ENCODE measurements around the gene KRT32.
A peak's percentile ranks its signal among the peaks of the same experiment; 100 is the strongest.

KRT32 gene

DNA sequence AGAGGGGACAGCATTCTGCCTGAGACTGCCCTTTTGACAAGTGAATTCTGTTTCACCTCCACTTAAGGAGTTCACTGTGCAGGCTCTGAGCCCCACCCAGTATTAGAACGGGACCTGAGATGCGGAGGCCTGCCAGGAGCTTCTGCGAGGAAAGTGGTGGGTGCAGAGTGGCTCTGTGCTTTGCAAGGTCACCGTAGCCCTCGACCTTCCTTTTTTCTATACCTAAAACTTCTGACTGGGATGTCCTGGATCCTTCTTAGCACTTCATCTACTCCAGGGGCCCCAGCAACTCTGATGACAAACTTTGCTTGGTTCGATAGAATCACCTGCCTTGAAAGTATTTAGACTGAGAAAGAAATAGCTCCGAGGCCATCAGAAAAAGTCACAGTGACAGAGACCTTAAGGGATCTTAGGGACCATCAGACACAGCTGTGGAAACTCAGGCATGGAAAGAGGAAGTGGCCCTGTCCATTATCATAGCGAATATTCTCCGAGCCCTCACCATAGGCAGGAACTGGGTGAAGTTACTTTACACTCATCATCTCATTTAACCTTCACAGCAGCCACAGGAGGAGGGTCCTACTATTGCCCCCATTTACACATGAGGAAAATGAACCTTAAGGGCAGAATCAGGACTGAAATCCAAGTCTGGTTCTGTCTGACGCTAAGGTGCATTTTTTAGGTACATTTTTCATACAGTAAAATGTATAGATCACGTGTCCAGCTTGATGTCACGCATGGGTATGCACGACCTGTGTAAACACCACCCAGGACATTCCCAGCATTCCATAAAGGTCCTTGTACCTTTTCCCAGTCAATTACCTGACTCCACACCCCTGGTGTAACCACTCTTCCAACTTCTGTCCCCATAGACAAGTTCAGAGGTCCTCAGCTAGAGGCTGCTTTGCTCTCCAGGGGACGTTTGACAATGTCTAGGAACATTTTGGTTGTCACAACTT is 38.9 kb upstream of the KRT32 start:
- no peaks in the 10 kb centered on the region for H4K20me1 ChIP-seq
- no peaks in the 10 kb centered on the region for H3K27me3 ChIP-seq
- H3K4me1 ChIP-seq, result peaks cover 7% of the 10 kb centered on the region
- no peak overlapping the region for H3K9ac ChIP-seq
- H3K4me3 ChIP-seq, result no peak overlapping the region
- no peaks in the 10 kb centered on the region for H3K9me3 ChIP-seq
- no peak for TF ChIP-seq Cebpa-rat (IDR thresholded peaks at IDR 0.05)
- H3K36me3 ChIP-seq, result no peaks in the 10 kb centered on the region
- H3K4me2 ChIP-seq, result no peak overlapping the region
- no peak overlapping the region for H3K27ac ChIP-seq

DNA sequence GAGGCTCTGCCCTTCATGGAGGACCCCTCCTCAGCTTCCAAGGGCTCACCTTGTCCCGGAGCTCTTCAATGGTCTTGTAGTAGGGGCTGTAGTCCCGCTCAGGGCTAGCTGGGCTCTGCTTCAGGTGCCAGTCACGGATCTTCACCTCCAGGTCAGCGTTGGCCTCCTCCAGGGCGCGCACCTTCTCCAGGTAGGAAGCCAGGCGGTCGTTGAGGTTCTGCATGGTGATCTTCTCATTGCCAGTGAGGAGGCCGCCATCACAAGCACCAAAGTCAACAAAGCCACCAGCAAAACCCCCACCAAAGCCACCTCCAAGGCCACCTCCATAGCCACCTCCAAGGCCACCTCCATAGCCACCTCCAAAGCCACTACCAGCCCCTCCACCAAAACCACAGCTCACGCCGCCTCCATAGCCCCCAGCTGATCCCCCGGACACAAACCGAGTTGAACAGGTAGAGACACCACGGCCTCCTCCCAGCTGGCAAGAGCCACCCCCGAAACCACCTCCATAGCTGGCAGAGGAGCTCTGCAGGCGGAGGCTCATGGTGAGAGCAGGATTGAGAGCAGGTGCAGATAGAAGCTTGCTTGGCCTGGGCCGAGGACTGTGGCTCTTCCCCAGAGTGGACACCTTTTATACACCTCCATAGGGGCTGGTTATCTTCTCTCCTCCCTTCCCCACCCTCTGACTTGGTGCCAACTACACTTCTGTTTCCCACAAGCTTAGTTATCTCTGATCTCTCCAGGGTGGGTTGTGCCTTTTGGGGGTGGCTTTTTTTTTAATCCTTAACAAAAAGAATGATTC is 38.0 kb upstream of the KRT32 start, which contains the start of gene KRT13:
Gene KRT13 (minus strand): TSS at position 606 of the 802 bp plus-strand sequence. CDS start 62 bp downstream, at position 544.
- Histone ChIP-seq H3K4me2 (no peak within 1 kb of the TSS), H3K27ac (no peak within 1 kb of the TSS)
- TF ChIP-seq Cebpa-rat (IDR thresholded peaks at IDR 0.05), result no peak

DNA sequence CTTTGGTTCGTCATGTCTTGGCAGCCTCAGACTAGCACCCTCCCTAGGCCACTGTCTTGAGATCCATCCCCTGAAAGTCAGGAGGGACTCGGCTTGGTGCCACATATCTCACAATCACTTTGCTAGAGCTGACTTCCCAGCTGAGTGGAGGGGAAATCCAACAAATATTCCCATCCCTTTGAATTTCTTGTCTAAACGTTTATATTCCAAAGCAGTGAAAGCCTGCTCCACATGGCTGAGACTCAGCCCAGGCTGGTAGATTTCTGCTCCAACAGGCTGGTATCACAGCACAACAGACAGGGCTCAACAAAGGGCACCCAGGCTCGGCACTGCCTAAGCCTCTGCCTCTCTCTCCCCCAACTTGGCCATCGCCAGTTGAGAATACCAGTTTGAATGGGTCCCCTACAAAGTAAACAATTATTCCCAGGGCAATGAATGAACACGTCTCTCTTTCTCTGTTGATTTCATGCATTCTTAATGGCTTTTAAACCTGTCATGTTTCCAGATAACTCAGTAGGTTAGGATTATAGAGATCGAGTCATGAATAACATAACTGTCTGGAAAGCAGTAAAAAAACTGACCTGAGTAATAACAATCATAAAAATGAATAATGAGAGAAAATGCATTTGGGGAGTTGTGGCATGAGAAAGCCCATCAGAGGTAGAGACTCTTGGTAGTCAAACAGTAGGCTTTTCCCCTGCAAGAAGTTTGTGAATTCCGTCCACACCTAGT is 37.2 kb upstream of the KRT32 start:
- Histone ChIP-seq H3K27me3 (no peaks in the 10 kb centered on the region), H3K36me3 (no peaks in the 10 kb centered on the region), H3K4me3 (no peak overlapping the region), H3K27ac (no peak overlapping the region), H3K9me3 (no peaks in the 10 kb centered on the region), H3K4me2 (no peak overlapping the region), H3K4me1 (peaks cover 7% of the 10 kb centered on the region), H4K20me1 (no peaks in the 10 kb centered on the region), H3K9ac (no peak overlapping the region)
- TF ChIP-seq Cebpa-rat (IDR thresholded peaks at IDR 0.05), result no peak

More for the DNA sequence above, 38.0 kb upstream of the KRT32 start, which contains the start of gene KRT13:
- Histone ChIP-seq H3K9ac (no peak within 1 kb of the TSS), H4K20me1 (no peaks in the 10 kb centered on the region), H3K4me1 (peaks cover 7% of the 10 kb centered on the region), H3K36me3 (no peaks in the 10 kb centered on the region), H3K9me3 (no peaks in the 10 kb centered on the region), H3K4me3 (no peak within 1 kb of the TSS), H3K27me3 (no peaks in the 10 kb centered on the region)

DNA sequence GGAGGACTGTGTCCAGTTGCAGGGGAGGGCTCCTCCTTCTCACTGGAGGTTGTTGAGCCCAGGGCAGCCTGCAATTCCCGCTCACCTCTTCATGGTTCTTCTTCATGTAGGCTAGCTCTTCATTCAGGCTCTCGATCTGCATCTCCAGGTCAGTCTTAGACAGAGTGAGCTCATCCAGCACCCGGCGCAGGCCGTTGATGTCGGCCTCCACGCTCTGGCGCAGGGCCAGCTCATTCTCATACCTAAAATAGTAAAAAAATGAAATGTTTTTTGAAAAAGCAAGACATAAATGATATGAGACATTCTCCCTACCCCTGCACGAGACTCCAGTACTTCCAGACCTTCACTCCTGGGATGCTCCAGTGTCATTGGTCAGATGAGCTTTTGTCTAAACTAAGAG is 36.0 kb upstream of the KRT32 start:
- H3K27ac ChIP-seq, result no peak overlapping the region
- H3K4me1 ChIP-seq, result peaks cover 7% of the 10 kb centered on the region
- no peak overlapping the region for H3K4me2 ChIP-seq
- H3K9ac ChIP-seq, result no peak overlapping the region
- H3K9me3 ChIP-seq, result no peaks in the 10 kb centered on the region
- no peaks in the 10 kb centered on the region for H4K20me1 ChIP-seq
- no peak for TF ChIP-seq Cebpa-rat (IDR thresholded peaks at IDR 0.05)
- no peak overlapping the region for H3K4me3 ChIP-seq
- no peaks in the 10 kb centered on the region for H3K27me3 ChIP-seq
- no peaks in the 10 kb centered on the region for H3K36me3 ChIP-seq

DNA sequence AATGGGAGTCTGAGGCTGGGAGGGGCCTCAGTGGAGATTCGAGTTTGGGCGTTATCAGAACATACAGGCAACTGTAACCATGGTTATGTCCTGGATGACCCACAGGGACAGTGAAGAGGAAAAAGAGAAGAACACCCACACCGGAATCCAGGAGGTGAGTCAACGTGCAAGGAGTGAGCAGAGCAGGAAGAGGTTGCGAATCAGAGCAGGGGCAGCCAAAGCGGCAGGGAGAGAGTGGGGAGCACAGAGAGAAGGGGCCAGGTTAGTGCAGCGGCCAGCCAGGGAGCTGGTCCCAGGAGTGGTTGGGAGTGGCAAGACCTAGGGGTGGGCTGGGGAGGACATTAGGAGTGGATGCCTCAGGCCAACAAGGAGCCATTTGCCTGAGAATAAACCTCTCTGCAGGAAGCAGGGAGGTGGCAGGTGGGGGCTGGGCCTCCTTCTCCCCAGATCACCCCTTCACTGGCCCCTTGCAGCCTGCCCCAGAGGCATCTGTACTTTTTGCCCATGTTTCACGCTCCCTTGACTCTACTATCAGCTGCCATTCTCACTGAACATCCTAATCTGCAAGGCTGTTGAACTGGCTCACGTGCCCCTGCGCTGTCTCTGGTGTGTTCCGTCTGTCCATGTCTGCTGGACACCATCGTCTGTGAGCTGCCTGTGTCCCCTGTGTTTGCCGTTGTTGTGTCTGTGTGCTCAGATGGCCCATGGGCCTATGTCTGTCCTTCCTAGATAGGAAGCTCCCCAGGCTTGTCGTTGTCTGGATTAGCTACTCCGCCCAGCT is 33.1 kb upstream of the KRT32 start:
- no peak for TF ChIP-seq Cebpa-rat (IDR thresholded peaks at IDR 0.05)
- Histone ChIP-seq H3K4me2 (no peak overlapping the region), H3K4me1 (peaks cover 24% of the 10 kb centered on the region), H4K20me1 (no peaks in the 10 kb centered on the region), H3K27me3 (no peaks in the 10 kb centered on the region), H3K27ac (no peak overlapping the region), H3K4me3 (no peak overlapping the region), H3K36me3 (no peaks in the 10 kb centered on the region), H3K9me3 (no peaks in the 10 kb centered on the region), H3K9ac (no peak overlapping the region)

DNA sequence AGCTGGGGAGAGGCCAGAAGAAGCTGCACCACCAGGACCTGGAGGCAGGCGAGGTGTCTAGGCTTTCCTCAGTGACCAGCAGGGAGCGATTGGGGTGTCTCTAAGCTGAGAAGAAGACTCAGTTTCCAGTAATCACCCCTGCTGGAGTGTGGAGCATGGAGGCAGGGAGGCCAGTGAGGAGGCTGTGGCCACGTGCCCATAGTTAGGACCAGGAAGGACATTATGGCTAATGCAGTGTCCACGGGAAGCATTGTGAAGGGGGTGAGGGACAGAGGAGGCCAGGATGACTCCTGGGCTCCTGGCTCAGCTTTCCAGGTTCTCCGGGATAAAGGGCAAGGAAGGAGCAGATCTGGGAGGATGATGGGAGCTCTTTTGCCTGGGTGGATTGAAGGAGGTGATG is 32.5 kb upstream of the KRT32 start:
- no peaks in the 10 kb centered on the region for H3K36me3 ChIP-seq
- peaks cover 24% of the 10 kb centered on the region for H3K4me1 ChIP-seq
- no peaks in the 10 kb centered on the region for H3K9me3 ChIP-seq
- no peak overlapping the region for H3K9ac ChIP-seq
- no peaks in the 10 kb centered on the region for H4K20me1 ChIP-seq
- no peaks in the 10 kb centered on the region for H3K27me3 ChIP-seq
- H3K4me3 ChIP-seq, result no peak overlapping the region
- no peak for TF ChIP-seq Cebpa-rat (IDR thresholded peaks at IDR 0.05)
- H3K27ac ChIP-seq, result no peak overlapping the region
- no peak overlapping the region for H3K4me2 ChIP-seq

DNA sequence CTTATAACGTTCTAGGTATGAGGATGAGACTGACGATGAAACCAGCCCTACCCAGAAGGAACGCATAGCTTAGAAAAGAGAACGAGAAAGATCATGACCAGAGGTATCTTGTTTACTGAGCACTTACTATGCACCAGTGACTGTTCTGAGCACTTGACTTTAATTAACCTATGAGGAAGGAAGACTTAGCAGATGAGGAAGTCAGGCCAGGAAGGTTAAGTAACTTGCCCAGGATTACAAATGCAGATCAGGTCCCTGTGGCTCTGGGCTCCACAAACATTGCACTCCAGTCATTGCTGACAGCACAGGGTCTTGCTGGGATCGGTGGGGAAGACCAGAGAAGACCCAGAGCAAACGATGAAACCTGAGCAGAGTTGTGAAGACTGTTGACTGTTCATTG is 31.1 kb upstream of the KRT32 start:
- Histone ChIP-seq H3K9me3 (no peaks in the 10 kb centered on the region), H3K9ac (no peak overlapping the region), H3K4me3 (no peak overlapping the region), H3K27ac (no peak overlapping the region), H4K20me1 (no peaks in the 10 kb centered on the region), H3K4me2 (no peak overlapping the region), H3K27me3 (no peaks in the 10 kb centered on the region), H3K36me3 (no peaks in the 10 kb centered on the region), H3K4me1 (peaks cover 24% of the 10 kb centered on the region)
- no peak for TF ChIP-seq Cebpa-rat (IDR thresholded peaks at IDR 0.05)

DNA sequence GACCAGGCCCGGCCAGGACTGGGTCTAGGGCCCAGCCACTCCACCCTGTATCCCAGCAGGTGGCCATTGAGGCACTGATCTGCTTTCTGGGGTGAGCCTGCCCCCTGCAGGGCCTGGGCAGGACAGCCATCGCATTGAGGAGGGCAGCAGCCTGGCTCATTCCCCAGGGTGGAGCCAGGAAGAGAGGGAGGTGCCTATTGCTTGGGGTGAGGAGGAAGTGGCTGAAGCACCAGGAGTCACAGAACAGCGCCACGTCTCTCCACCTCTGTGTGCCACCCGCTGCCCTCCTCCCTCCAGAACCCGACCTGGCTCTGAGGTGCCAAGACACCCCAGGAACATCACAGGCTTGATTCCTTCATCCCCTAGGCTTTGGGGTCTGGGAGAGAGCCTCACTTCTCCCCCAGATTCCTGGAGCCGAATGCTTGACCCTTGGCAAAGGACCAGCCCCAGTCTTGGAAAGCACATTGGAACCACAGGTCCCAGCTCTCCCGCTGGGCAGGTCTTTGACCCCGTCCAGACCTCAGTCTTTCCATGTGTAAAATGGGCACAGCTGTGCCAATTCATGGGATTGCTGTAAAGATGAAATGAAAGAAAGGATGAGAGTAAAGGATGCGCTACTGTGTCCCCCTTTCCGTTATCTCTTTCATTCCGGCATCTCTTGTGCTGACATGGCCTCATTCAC is 29.8 kb upstream of the KRT32 start:
- TF ChIP-seq Cebpa-rat (IDR thresholded peaks at IDR 0.05), result no peak
- H3K9ac ChIP-seq, result no peak overlapping the region

More for the DNA sequence above, 29.8 kb upstream of the KRT32 start:
- no peaks in the 10 kb centered on the region for H3K27me3 ChIP-seq
- peak overlapping the region; percentile 57 for H3K4me2 ChIP-seq
- H3K4me3 ChIP-seq, result no peak overlapping the region
- no peaks in the 10 kb centered on the region for H4K20me1 ChIP-seq
- peaks cover 22% of the 10 kb centered on the region for H3K4me1 ChIP-seq
- H3K36me3 ChIP-seq, result no peaks in the 10 kb centered on the region
- H3K9me3 ChIP-seq, result no peaks in the 10 kb centered on the region
- peak overlapping the region; percentile 65; the same call in 1 of the 2 replicates for H3K27ac ChIP-seq
